GM12878 (cell line): ENCODE measurements around the gene SNN. TPM values are rescaled to one million over a fixed set of nuclear protein-coding genes. Genes with fewer than 3 reads are reported as not detected.

Experiments
- ATAC-seq: fragments of 200-7000 bp; cut with Tn5 transposase; 3 replicates; pipeline ENCODE4 v1.9.1; 2020; ENCODE audit warnings: mild to moderate bottlenecking, moderate library complexity
- BruUV-seq: library from RNA; stranded (reverse); fragments of 400-500 nt; replicated peaks from 2 replicates; lab custom pipeline; 2021; lab: Mats Ljungman, UMichigan
- CTCF ChIA-PET: fragments of 300-600 bp; sonication (Branson Sonifier 250); formaldehyde crosslinking; extraction: SDS; loops from one replicate; lab custom pipeline; 2021; ENCODE audit warnings: inconsistent platforms; lab: Yijun Ruan, JAX
- POLR2A ChIA-PET: fragments of 350-600 bp; formaldehyde crosslinking; extraction: SDS; loops from one replicate; lab custom pipeline; 2021; ENCODE audit warnings: inconsistent platforms; lab: Charles Lee
- RAD21 ChIA-PET: fragments of 300-600 bp; sonication (Branson Sonifier 250); formaldehyde crosslinking; loops from one replicate; lab custom pipeline; 2023; ENCODE audit warnings: antibody characterized with exemption; ENCODE audit not compliant: unreplicated experiment; lab: Charles Lee
- SMC1A ChIA-PET: fragments of 300-600 bp; sonication (Branson Sonifier 250); formaldehyde crosslinking; loops from one replicate; lab custom pipeline; 2023; ENCODE audit not compliant: unreplicated experiment, uncharacterized antibody; lab: Charles Lee
- DNase-seq: peaks from one replicate; pipeline ENCODE4 v3.0.0-alpha.2; 2011; ENCODE audit warnings: low read depth, low spot score
- FAIRE-seq: peaks from 3 replicates; lab custom pipeline; 2011; peaks lifted over from hg19 to GRCh38; lab: Jason Lieb, UNC
- H2AFZ ChIP-seq: 2 replicates; pipeline ENCODE4 v1.6.0; 2011; ENCODE audit warnings: low read depth, low read length, control low read depth; ENCODE audit not compliant: control insufficient read depth
- H3K27ac ChIP-seq: 2 replicates; pipeline ENCODE4 v1.5.1; 2011; ENCODE audit warnings: control low read depth; ENCODE audit not compliant: control insufficient read depth, insufficient read depth
- H3K27me3 ChIP-seq, 2 experiments: replicated peaks in 1 of 2; 2 replicates each; pipeline versions ENCODE4 v1.6.0 to v1.6.1; 2011; ENCODE audit warnings: low read length in 1 of 2; ENCODE audit not compliant: control insufficient read depth in 2 of 2, insufficient read depth in 2 of 2
- H3K36me3 ChIP-seq, 2 experiments: 2 replicates each; pipeline ENCODE4 v1.5.1; 2011; ENCODE audit warnings: low read length in 1 of 2; ENCODE audit not compliant: control insufficient read depth in 2 of 2, insufficient read depth in 2 of 2
- H3K4me1 ChIP-seq: 2 replicates; pipeline ENCODE4 v1.6.1; 2011; ENCODE audit warnings: mild to moderate bottlenecking, low read length, moderate library complexity, mixed read lengths; ENCODE audit not compliant: control insufficient read depth, insufficient read depth
- H3K4me2 ChIP-seq: 2 replicates; pipeline ENCODE4 v1.6.0; 2011; ENCODE audit warnings: control low read depth; ENCODE audit not compliant: control insufficient read depth, insufficient read depth
- H3K4me3 ChIP-seq: fragments of 200-600 bp; sonication (generic); 2 replicates; pipeline ENCODE4 v1.5.1; 2016
- H3K79me2 ChIP-seq: 2 replicates; pipeline ENCODE4 v1.6.0; 2011; ENCODE audit warnings: low read length; ENCODE audit not compliant: control insufficient read depth, insufficient read depth
- H3K9ac ChIP-seq: 2 replicates; pipeline ENCODE4 v1.8.0; 2011; ENCODE audit warnings: low read length, control low read depth, mixed read lengths; ENCODE audit not compliant: control insufficient read depth, insufficient read depth
- H3K9me3 ChIP-seq: replicated peaks from 3 replicates; pipeline ENCODE4 v1.5.1; 2011; ENCODE audit warnings: mild to moderate bottlenecking, low read length; ENCODE audit not compliant: control insufficient read depth, insufficient read depth
- H4K20me1 ChIP-seq: 2 replicates; pipeline ENCODE4 v1.6.0; 2011; ENCODE audit not compliant: control insufficient read depth, insufficient read depth
- CBX5 ChIP-seq: sonication (generic); IDR thresholded peaks from 2 replicates; pipeline ENCODE4 v1.6.1; 2016; ENCODE audit warnings: low read depth, moderate library complexity, mild to moderate bottlenecking, inconsistent platforms
- CREM ChIP-seq: IDR thresholded peaks from 2 replicates; pipeline ENCODE4 v1.6.1; 2014; ENCODE audit warnings: antibody characterized with exemption, low read depth
- ETV6 ChIP-seq, 2 experiments: fragments of 450-650 bp in 1 of 2; IDR thresholded peaks in 1 of 2; conservative IDR thresholded peaks in 1 of 2; 2 replicates each; pipeline ENCODE4 v1.6.1; 2014; ENCODE audit warnings: antibody characterized with exemption in 1 of 2, borderline replicate concordance in 1 of 2, low read depth in 1 of 2, mild to moderate bottlenecking in 1 of 2, moderate library complexity in 1 of 2
- POLR2AphosphoS5 ChIP-seq: IDR thresholded peaks from 2 replicates; pipeline ENCODE4 v1.6.1; 2011; ENCODE audit warnings: mild to moderate bottlenecking, low read length, inconsistent platforms
- TAF1 ChIP-seq: IDR thresholded peaks from 2 replicates; pipeline ENCODE4 v1.6.1; 2011; ENCODE audit warnings: mild to moderate bottlenecking, low read depth, low read length, borderline replicate concordance
- ZBTB33 ChIP-seq: fragments of 450-650 bp; IDR thresholded peaks from 2 replicates; pipeline ENCODE4 v1.6.1; 2017; ENCODE audit warnings: mild to moderate bottlenecking
- ZNF217 ChIP-seq: fragments of 450-650 bp; IDR thresholded peaks from 2 replicates; pipeline ENCODE4 v1.6.1; 2017; ENCODE audit warnings: antibody characterized with exemption, mild to moderate bottlenecking
- WGBS: methylation state at CpG from one replicate; pipeline ENCODE4 v1.1.6; 2016; ENCODE audit warnings: low lambda C conversion rate; ENCODE audit not compliant: insufficient replicate concordance, insufficient coverage; ENCODE audit errors: missing lambda C conversion rate; 5-methylcytosine and 5-hydroxymethylcytosine counted together
- in situ Hi-C: fragments of 300-500 bp; cut with MboI; formaldehyde crosslinking; loops from 9 replicates; pipeline ENCODE4 v1.14.3; 2018; ENCODE audit warnings: mixed read lengths
- intact Hi-C: fragments of 100-400 bp; cut with micrococcal nuclease; formaldehyde crosslinking; loops from one replicate; pipeline ENCODE4 v1.14.2; 2022; ENCODE audit not compliant: unreplicated experiment
- polyA plus RNA-seq, 11 experiments: library from polyadenylated mRNA; depleted of rRNA in 4 of 11; unstranded in 6 of 11; stranded (reverse) in 5 of 11; fragments of >200 nt; fragmentation: Nextera tagmentation in 4 of 11; fragmentation: Illumina TruSeq in 1 of 11; extraction: Ambion mirVana in 4 of 11; extraction: Trizol in 1 of 11; gene quantifications; 1 replicate in 1 of 11; 2 replicates in 10 of 11; pipeline versions ENCODE4 v1.2.1 to v1.2.3, GENCODE V29; 2011 to 2016; ENCODE audit warnings: inconsistent platforms in 2 of 11, missing spikeins in 2 of 11, low read depth in 1 of 11
- total RNA-seq, 4 experiments: library from RNA; depleted of rRNA in 3 of 4; stranded (reverse); fragments of >200 nt in 3 of 4; fragmentation: Illumina TruSeq in 1 of 4; extraction: Trizol in 1 of 4; gene quantifications; 2 replicates each; pipeline versions ENCODE4 v1.2.1 to v1.2.3, GENCODE V29; 2013 to 2021
- TF ChIP-seq, protein P1 (sequence below): IDR thresholded peaks from 2 replicates; pipeline ENCODE4 v1.6.1; 2012; ENCODE audit warnings: low read length, inconsistent platforms

The SNN gene
- total and polyA plus RNA-seq, 10 of the 15 experiments (the other 5 are each of a cell fraction or from before 2014, with no cell fraction given), result 2.2 to 43.4 (median 27.8) TPM

DNA sequence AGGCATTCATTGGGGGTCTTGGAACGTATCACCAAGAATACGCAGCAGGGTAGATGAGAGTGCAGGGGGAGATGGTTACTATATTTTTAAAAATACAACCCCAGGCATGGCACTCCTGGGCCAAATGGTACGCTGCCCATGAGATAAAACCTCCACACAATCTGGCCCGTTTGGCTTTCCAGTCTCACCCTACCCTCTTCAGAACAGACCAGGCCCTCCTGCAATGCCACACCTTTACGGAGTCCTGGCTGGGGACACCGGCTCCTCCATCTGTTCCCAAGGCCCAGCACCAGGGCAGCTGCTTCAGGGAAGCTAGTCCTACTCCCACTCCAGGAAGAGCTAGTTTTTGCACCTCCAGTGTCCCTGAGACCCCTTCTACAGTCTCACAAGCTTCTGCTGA, 24.4 kb downstream of the SNN start:
- peaks cover 32% of the 10 kb centered on the region for H3K4me1 ChIP-seq
- RAD21 ChIA-PET, result no interaction called here
- no peak for FAIRE-seq
- TF ChIP-seq ZNF217 (no peak), POLR2AphosphoS5 (0 out of 2 replicates have a peak, but pooled peaks have one; percentile 45), TAF1 (no peak), CBX5 (no peak), ZBTB33 (no peak), ETV6 (conservative IDR thresholded peaks at IDR 0.05 in 1 of 2, IDR thresholded peaks at IDR 0.05 in 1 of 2; ENCODE audit: borderline replicate concordance in 1 of 2, low read depth in 1 of 2) (no peak), CREM (no peak)
- TF ChIP-seq, protein P1, sequence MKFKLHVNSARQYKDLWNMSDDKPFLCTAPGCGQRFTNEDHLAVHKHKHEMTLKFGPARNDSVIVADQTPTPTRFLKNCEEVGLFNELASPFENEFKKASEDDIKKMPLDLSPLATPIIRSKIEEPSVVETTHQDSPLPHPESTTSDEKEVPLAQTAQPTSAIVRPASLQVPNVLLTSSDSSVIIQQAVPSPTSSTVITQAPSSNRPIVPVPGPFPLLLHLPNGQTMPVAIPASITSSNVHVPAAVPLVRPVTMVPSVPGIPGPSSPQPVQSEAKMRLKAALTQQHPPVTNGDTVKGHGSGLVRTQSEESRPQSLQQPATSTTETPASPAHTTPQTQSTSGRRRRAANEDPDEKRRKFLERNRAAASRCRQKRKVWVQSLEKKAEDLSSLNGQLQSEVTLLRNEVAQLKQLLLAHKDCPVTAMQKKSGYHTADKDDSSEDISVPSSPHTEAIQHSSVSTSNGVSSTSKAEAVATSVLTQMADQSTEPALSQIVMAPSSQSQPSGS, result no peak
- TF ChIP-seq, all 136 proteins: peak for 1
- WGBS, result 93% methylated on average over 6 of the region's 6 CpGs
- peaks cover 17% of the 10 kb centered on the region for H3K79me2 ChIP-seq
- ATAC-seq (no peak), DNase-seq (no peak)
- intact Hi-C loops (no loop called here), in situ Hi-C loops (no loop called here)
- no peak overlapping the region for H2AFZ ChIP-seq
- BruUV-seq, result no TSS peak
- H3K9me3 ChIP-seq, result no peaks in the 10 kb centered on the region
- no peaks in the 10 kb centered on the region for H4K20me1 ChIP-seq
- ChIA-PET POLR2A (interaction anchor here (1.0 kb wide), 1 partner anchor 10 kb away, joined by 3 read pairs; no protein-coding TSS in a partner anchor), SMC1A (no interaction called here), CTCF (interaction anchor here (0.6 kb wide), 1 partner anchor 25 kb away, joined by 3 read pairs; no protein-coding TSS in a partner anchor)
- no peak overlapping the region for H3K27ac ChIP-seq
- H3K36me3 ChIP-seq, result peaks cover 39 to 49% of the 10 kb centered on the region in 2 experiments
- H3K4me2 ChIP-seq, result no peak overlapping the region
- no peak overlapping the region for H3K9ac ChIP-seq
- no peak overlapping the region for H3K4me3 ChIP-seq
- H3K27me3 ChIP-seq, result no peaks in the 10 kb centered on the region
